GM08714 (cell line): ENCODE measurements around the gene RPTOR.

ENCODE experiments used
- H3K4me3 ChIP-seq: fragments of 200-500 bp; sonication (Bioruptor generic); 2 replicates; pipeline ENCODE4 v1.5.1; 2014; ENCODE audit warnings: mild to moderate bottlenecking, low read length, inconsistent platforms
- ZNF274 ChIP-seq: IDR thresholded peaks from 2 replicates; pipeline ENCODE4 v1.6.1; 2012; ENCODE audit warnings: mild to moderate bottlenecking, low read depth, low read length

The RPTOR gene

GRCh38 chr17:80921159-80921558 is 376.5 kb downstream of the RPTOR start:
- no peak for TF ChIP-seq ZNF274
- no peak overlapping the region for H3K4me3 ChIP-seq

DNA sequence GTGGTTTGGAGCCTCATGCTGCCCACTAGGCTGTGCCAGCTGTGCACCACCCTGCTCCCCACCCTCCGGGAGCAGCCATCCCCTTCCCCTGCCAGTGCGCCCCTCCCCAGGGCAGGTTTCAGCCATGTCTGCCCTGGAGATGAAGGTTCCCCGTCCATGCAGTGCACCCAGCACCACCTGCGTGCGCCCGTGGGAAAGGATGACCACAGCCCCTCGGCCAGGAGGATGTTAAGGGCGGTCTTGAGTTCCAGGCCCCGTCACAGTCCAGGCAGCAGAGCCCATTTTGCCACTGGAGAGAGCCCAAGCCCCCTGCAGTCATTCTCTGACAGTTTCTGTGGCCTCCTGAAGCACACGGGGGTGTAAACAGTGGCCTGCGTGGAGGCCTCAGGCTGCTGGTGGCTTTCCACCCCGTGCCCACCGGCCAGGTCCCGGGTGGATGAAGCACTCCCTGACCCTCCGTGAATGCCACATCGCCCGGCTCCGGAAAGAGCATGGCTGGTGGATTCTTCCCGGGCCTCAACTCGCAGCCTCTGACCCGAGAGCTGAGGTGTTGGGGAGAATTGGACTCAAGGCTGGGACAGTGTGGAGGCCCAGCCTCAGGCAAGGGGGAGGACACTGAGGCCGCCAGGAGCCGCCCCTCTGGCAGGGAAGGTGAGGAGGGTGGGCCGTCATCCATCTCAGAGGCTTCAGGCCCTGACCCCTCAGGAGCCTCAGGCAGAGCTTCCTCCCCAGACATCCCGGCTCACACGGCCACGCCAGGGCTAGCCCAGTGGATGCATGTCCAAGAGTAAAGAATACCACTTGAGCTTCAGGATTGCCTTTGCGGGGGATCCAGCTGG is 377.3 kb downstream of the RPTOR start:
- no peak for TF ChIP-seq ZNF274
- H3K4me3 ChIP-seq, result no peak overlapping the region

DNA sequence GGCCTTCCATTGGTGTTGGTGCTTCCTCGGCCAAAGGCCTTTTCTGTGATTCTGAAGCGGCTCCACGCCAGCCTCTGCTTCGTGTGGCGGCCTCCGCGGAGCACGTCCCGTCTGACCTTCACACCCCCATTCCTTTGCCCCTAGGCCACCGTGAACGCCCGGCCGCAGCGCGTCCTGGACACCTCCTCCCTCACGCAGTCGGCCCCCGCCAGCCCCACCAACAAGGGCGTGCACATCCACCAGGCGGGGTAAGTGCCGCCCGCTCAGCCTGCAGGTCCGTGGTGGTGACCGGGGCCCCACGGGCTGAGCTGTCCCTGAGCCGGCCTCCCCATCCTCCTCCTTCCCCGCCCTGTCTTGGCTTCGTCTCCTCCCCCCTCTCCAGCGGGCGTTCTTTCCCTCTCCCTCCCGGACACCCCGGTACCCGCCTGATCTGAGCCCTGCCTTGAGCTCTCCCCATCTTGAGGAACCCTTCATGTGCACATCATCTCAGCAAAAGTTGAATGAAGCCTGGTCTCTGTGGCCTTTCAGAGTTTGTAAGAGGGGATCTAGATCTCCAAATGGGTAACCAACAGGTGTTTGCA is 378.0 kb downstream of the RPTOR start:
- no peak overlapping the region for H3K4me3 ChIP-seq
- TF ChIP-seq ZNF274, result no peak

DNA sequence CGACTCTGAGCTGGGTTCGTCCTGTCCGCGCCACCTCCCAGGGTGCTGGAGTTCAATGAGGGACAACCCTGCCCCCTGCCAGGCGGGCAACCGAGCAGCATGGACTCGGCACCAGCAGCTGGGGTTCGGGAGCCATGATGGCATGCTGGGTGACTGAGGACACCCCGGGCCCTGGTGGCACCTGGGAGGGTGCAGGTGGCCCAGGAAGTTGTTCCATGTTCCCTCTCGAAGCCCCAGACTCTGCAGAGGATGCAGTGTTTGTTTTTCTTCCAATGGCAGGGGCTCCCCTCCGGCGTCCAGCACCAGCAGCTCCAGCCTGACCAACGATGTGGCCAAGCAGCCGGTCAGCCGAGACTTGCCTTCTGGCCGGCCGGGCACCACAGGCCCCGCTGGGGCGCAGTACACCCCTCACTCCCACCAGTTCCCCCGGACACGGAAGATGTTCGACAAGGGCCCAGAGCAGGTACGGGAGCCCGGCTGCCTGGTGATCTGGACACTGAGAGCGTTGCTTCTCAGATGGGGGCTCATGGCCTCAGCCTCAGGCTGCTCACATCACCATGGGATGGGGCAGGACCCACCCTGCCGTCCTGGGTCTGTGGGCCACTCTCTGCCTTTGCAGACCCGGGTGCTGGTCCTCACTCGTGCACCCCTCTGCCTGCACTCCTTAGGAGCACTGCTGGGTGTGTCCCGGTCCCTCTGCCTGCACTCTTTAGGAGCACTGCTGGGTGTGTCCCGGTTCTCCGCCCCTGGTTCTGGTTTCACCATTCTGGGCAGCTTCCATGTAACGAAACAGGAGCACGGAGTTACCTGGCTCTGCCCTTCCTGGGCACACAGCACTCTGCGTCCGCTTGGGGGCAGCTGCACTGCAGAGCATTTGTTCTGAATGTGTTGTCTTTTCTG is 378.8 kb downstream of the RPTOR start:
- TF ChIP-seq ZNF274, result no peak

DNA sequence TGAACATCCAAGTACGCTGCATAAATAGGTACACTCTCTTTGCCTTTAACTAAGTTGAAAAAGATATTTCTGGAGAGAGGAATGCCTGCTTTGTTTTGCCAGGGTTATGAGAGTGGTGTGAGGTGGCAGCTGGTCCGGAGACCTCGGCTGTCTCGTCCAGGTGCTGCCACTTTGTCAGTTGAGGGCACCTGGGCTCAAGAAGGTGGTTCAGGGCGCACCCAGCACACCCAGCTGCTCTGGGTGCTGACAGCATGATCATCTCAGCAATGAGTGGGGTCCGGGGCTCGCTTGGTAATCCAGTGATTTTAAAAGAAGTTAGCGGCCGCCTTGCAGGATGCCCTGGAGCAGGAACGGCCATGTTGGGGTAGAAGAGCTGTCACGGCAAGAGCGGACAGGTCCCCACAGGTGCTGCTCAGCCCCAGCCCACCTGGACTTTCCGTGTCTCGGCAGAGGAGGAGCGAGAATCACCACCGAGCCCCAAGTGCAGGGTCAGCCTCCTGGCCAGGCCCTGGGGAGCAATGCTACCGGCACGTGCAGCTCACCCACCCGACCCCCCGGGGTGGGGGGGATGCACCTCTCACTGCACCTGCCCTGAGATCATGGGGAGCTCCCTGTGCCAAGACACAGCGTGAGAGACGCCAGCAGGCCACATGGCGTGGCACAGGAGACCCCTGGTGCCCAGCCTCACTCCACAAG is 379.6 kb downstream of the RPTOR start:
- no peak for TF ChIP-seq ZNF274
- no peak overlapping the region for H3K4me3 ChIP-seq

More for the DNA sequence above, 378.8 kb downstream of the RPTOR start:
- H3K4me3 ChIP-seq, result no peak overlapping the region

DNA sequence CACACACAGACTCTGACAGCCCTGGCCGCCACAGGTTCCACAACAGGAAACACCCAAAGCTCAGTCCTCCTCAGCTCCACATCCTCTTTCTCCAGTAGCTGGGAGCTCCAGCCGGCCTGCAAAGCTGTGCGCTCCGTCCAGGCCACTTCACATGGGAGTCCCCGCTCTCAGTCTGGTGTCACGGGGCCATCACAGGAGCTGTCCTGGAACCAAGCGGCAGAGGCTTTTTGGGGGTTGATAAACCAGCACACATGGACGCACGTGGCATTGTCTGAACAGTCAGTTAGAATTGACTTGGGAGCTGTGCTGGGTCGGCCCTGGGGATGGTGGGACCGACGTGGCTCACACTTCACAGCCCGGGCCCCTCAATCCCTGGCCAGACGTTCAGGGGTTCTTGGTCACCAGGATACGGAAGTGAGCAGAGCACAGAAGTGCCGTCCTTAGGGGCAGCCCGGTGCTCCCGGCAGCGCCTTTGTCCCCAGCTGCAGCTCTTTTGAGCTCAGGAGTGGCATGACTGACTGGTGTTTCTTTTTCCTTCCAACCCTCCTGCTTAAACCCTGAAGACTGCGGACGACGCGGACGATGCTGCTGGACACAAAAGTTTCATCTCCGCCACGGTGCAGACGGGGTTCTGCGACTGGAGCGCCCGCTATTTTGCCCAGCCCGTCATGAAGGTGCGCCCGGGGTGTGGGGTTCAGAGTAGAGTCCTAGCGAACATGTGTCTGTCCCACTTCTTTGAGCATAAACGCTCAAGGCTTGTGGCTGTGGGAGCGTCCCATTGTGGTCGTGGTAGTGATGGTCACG is 380.4 kb downstream of the RPTOR start:
- TF ChIP-seq ZNF274, result no peak
- H3K4me3 ChIP-seq, result no peak overlapping the region

DNA sequence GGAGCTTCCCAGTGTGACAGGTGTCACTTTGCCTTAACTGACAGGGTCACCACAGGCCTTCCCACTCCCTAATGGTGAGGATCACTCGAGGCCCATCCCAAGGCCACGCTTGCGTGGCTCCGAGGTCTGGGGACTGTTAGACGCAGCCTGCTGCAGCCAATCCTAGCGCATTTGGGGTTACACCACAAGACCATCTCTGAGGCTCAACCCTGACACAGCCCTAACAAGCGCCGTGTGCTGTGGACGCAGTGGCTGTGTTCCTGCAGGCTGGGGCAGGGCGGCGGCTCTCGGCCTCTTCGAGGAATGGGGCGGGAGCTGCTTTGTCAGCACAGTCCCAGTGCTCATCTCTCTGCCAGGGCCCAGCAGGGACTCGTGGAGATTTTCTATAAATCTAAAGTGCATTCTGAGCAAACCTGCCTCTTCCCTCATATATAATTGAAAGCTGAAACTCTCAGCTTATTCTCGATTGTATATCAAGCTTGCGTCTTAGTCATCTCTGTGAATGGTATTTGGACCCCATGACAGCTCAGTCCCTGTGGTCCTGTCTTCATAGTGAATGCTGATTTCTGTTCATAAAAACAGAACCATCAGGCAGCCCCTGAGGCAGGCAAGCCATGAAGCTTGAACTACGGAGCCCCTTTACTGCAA is 381.2 kb downstream of the RPTOR start:
- TF ChIP-seq ZNF274, result no peak
- H3K4me3 ChIP-seq, result no peak overlapping the region

- TF ChIP-seq ZNF274, result no peak
- no peak overlapping the region for H3K4me3 ChIP-seq
Observed at GRCh38 chr17:80926591-80927250, 382.1 kb downstream of the RPTOR start.

DNA sequence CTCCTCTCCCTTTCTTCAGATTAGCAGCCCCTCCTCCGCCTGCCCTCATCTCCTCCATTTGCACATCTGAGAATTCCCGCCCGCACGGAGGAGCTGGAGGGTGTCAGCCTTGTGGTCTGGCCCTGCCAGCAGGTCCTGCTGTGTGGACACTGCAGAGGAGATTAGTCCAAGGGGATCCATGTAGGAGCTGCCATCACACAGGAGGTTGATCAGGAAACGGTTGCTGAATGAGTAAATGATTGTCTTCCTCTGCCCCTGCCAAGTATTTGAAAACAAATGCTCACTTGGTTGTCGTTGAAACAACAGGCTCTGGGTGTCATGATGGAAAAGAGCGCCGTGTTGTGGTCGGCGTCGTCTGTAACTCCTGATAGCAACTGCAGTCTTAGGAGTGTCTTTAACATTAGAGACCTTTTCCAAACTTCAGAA is 383.2 kb downstream of the RPTOR start:
- no peak for TF ChIP-seq ZNF274
- H3K4me3 ChIP-seq, result no peak overlapping the region

DNA sequence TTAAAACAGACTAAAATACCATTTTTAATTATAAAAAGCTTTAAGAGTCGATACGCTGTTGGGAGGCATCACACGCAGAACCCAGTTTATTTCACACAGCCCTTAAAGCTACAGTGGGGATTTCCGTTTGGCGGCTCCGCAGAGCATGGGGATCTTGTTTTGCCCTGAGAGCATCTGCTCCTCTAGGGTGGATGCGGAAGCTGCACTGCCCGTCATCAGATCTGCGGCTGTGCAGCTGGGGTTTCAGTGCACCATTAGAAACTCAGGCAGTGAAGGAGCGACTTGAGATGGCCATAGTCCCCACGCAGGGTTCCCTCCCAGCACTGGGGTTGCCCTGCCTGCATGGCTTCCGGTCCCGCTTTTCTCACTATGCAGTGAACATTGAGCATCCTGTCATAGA is 384.8 kb downstream of the RPTOR start:
- H3K4me3 ChIP-seq, result no peak overlapping the region
- TF ChIP-seq ZNF274, result no peak

DNA sequence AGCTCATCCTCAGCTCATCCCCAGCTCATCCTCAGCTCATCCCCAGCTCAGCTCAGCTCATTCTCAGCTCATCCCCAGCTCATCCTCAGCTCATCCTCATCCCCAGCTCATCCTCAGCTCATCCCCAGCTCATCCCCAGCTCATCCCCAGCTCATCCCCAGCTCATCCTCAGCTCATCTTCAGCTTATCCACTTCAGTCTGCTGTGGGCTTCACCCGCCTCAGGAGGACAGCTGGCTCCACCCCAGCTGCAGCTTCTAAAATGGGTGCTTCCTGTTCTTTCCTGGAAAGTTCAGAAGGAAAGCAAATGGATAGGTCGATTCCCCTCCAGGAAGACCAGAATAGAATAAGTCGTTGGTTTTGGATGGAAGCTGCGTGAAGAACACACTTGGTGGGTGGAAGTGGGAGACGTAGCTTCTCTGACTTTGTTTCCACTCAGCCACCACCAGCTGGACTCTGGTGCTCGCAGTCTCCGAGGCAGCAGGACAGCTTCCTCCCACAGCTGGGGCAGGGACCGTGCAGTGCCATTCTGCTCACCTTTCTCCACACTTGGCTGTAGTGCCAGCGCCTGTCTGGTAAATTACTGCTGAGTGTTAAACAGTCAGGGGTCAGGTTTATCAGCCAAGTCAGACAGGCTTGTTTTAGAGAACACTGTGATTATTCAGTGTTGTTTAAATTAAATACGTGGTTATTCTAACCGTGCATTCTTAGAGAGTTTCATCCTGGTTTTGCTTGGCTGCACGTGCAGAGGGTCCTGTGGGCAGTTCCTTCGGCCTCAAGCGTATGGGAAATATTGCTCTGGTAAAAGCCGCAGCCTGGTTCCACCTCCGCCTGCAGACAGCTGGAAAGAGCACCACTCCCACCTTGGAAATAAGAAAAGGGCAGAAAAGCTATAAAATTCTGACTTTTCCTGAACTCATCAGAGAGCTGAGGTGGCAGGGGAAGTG is 386.0 kb downstream of the RPTOR start:
- TF ChIP-seq ZNF274, result no peak
- no peak overlapping the region for H3K4me3 ChIP-seq
